ENCODE data around the gene LCT.
"Not testable (repeated sequence)": the region's sequence is repeated elsewhere in the genome, so short reads cannot be mapped to it uniquely, and the experiment has no call there.

LCT gene

DNA sequence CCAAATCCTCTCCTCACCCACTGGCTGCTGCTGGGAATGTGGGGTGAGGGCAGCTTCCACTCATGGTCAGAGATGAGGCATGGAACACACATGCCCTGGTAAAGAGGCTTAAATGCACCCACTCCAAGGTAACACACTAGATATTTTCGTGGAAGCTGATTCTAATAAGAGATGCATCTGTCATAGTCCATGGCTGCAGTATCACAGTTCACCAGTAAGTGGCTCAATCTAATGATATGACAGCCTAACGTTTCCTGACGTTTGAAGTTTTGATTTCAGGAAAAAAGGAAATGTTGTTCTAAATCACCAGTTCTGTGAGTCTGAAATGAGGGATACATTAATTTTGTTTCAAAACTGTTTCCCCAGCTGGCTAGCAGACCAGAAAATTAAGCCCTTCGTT lies 38.2 kb downstream of the LCT start:
- no peak overlapping the region for H3K4me3 ChIP-seq (ENCODE audit: low read length in 2 of 2)
- no peak overlapping the region for H3K27ac ChIP-seq (ENCODE audit: low read depth in 2 of 2, low read length in 2 of 2)
- no peaks in the 10 kb centered on the region for H3K36me3 ChIP-seq (ENCODE audit: control insufficient read depth in 2 of 2, insufficient read depth in 2 of 2, low read length in 2 of 2)
- no peaks in the 10 kb centered on the region for H3K4me1 ChIP-seq (ENCODE audit: control insufficient read depth in 2 of 2, insufficient read depth in 2 of 2, low read length in 2 of 2)
- no peak overlapping the region for H3K9ac ChIP-seq (ENCODE audit: low read depth in 1 of 2, low read length in 2 of 2)
- no peaks in the 10 kb centered on the region for H3K27me3 ChIP-seq (ENCODE audit: control insufficient read depth in 2 of 2, insufficient read depth in 2 of 2, low read length in 2 of 2)
- peaks cover 0 to 3% of the 10 kb centered on the region in 2 donors for H3K9me3 ChIP-seq (ENCODE audit: control insufficient read depth in 2 of 2, low read length in 2 of 2)

DNA sequence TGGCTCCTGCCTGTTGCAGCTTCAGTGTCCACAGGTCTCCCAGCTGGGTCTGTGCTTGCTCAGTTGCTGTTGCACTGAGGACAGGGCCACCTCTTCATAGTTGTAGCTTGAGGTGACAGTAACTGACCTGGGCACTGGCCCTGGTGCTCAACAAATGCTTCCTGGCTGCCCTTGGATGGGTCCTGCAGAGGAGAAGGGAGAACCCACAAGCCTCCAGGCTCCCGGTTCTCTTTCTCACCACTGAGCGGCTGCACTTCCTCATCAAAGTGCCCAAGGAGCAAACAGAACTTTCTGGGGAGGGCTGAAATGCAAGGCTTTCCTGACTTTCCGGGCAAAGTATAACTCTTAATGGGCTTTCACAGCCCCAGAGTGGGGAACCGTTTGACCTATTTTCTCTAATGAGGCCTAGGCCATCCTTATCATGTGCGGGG lies 38.7 kb downstream of the LCT start:
- no peak overlapping the region for H3K4me3 ChIP-seq (ENCODE audit: low read length in 2 of 2)
- no peak overlapping the region for H3K27ac ChIP-seq (ENCODE audit: low read depth in 2 of 2, low read length in 2 of 2)
- no peaks in the 10 kb centered on the region for H3K4me1 ChIP-seq (ENCODE audit: control insufficient read depth in 2 of 2, insufficient read depth in 2 of 2, low read length in 2 of 2)
- H3K27me3 ChIP-seq (ENCODE audit: control insufficient read depth in 2 of 2, insufficient read depth in 2 of 2, low read length in 2 of 2): no peaks in the 10 kb centered on the region
- peaks cover 0 to 3% of the 10 kb centered on the region in 2 donors for H3K9me3 ChIP-seq (ENCODE audit: control insufficient read depth in 2 of 2, low read length in 2 of 2)
- H3K9ac ChIP-seq (ENCODE audit: low read depth in 1 of 2, low read length in 2 of 2): no peak overlapping the region
- H3K36me3 ChIP-seq (ENCODE audit: control insufficient read depth in 2 of 2, insufficient read depth in 2 of 2, low read length in 2 of 2): no peaks in the 10 kb centered on the region

DNA sequence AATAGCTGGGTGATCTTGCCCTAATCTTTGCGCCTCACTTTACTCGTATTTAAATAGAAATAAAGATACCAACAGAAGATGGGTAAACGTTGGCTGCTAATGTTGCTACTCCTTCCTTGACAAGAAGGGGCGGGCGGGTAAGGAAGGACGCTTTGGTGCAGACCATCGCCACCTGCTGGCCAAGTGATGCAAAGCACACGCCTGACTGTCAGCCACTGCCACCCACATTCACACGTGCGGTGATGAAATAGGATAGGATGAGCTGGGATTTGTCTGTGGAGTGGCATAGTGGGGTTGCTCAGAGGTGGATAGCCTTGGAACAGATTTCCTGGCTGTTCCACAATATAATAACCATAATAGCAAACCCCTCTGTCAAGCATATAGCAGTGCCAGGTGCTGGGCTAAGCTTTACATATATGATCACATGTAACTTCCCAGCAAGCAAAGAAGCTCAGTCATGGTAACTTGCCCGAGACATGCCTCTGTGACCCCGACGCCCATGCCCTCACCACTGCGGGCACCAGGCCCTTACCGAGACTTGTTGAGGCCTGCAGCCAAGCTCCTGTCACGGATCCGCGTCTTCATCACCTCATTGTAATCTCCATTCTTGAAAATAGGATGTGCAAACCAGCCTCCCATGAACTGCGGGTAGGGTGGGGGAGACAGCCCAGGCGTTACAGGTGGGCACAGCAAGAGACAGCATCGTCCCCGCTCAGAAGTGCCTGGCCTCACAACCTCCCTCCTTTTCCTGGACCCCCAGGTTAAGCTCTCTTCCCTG lies 39.3 kb downstream of the LCT start:
- no peaks in the 10 kb centered on the region for H3K36me3 ChIP-seq (ENCODE audit: control insufficient read depth in 2 of 2, insufficient read depth in 2 of 2, low read length in 2 of 2)
- no peaks in the 10 kb centered on the region for H3K4me1 ChIP-seq (ENCODE audit: control insufficient read depth in 2 of 2, insufficient read depth in 2 of 2, low read length in 2 of 2)
- H3K4me3 ChIP-seq (ENCODE audit: low read length in 2 of 2): no peak overlapping the region
- H3K27me3 ChIP-seq (ENCODE audit: control insufficient read depth in 2 of 2, insufficient read depth in 2 of 2, low read length in 2 of 2): no peaks in the 10 kb centered on the region
- no peak overlapping the region for H3K9ac ChIP-seq (ENCODE audit: low read depth in 1 of 2, low read length in 2 of 2)
- peaks cover 0 to 3% of the 10 kb centered on the region in 2 donors for H3K9me3 ChIP-seq (ENCODE audit: control insufficient read depth in 2 of 2, low read length in 2 of 2)
- H3K27ac ChIP-seq (ENCODE audit: low read depth in 2 of 2, low read length in 2 of 2): no peak overlapping the region

DNA sequence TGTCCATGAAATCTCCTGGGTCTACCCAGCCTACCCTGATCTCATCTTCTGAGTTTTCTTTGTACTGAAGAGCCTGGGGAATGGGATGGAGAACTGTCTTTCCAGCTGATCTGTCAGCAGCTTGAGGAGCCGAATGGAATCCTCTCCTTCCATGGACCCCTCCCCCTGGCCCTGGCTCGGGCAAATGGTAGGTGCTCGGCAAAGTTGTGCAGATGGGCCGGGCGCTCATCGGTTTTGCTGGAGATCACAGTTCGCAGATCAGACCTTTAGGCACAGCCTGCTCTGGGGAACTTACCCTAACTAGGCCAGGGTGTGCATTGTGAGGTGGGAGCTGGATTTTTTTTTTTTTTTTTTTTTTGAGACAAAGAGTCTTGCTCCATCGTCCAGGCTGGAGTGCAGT lies 40.4 kb downstream of the LCT start:
- H3K9ac ChIP-seq (ENCODE audit: low read depth in 1 of 2, low read length in 2 of 2): no peak overlapping the region
- H3K27ac ChIP-seq (ENCODE audit: low read depth in 2 of 2, low read length in 2 of 2): no peak overlapping the region
- no peaks in the 10 kb centered on the region for H3K36me3 ChIP-seq (ENCODE audit: control insufficient read depth in 2 of 2, insufficient read depth in 2 of 2, low read length in 2 of 2)
- H3K4me3 ChIP-seq (ENCODE audit: low read length in 2 of 2): no peak overlapping the region
- no peaks in the 10 kb centered on the region for H3K4me1 ChIP-seq (ENCODE audit: control insufficient read depth in 2 of 2, insufficient read depth in 2 of 2, low read length in 2 of 2)
- H3K9me3 ChIP-seq (ENCODE audit: control insufficient read depth in 2 of 2, low read length in 2 of 2): peaks cover 0 to 3% of the 10 kb centered on the region in 2 donors
- H3K27me3 ChIP-seq (ENCODE audit: control insufficient read depth in 2 of 2, insufficient read depth in 2 of 2, low read length in 2 of 2): no peaks in the 10 kb centered on the region

DNA sequence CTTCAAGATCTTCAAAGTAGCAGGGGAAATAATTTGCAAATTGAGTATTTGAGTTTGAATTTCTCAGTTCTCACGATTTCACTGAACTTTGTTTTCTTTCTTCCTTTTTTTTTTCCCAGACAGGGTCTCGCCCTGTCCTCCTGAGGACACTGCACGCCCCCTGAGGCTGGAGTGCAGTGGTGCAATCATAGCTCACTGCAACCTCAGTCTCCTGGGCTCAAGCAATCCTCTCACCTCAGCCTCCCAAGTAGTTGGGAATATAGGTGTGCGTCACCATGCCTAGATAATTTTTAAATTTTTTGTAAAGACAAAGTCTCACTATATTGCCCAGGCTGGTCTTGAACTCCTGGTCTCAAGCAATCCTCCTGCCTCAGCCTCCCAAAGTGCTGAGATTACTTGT lies 41.3 kb downstream of the LCT start:
- H3K9ac ChIP-seq (ENCODE audit: low read depth in 1 of 2, low read length in 2 of 2); H3K4me1 ChIP-seq (ENCODE audit: control insufficient read depth in 2 of 2, insufficient read depth in 2 of 2, low read length in 2 of 2): not testable (repeated sequence)

DNA sequence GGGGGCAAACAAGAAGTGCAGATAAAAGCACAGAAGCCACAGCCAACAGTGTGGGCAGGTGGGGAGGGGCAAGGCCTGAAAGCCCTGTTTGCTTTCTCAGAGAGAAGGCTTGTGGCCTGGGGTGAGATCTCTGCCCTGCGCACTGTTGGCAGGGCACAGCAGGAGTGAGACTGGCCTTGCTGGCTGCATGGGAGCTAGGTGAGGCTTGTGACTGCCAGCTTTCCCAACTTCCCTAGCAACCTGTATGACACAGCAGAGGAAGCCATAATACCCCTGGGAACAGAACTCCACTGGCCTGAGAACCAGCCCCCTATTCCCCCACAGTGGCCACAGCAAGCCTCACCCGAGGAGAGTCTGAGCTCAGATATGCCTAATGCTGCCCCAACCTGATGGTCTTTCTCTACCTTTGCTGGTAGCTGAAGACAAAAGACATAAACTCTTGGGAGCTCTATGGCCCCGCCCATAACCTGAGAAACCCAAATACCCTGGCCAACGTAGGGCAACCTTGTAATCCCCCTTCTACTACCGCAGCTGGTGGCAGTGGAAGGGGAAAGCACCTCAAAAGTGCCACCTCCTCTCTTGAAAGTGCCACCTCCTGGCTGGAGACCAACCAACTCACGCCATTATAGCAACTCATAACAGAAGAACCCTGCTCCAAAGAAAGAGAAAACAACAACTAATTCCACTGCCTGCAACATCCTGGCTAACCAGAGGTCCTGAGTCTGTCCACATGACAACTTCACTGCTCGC lies 44.4 kb downstream of the LCT start:
- no peak overlapping the region for H3K9ac ChIP-seq (ENCODE audit: low read depth in 1 of 2, low read length in 2 of 2)
- peaks cover 0 to 7% of the 10 kb centered on the region in 2 donors for H3K36me3 ChIP-seq (ENCODE audit: control insufficient read depth in 2 of 2, insufficient read depth in 2 of 2, low read length in 2 of 2)
- H3K27me3 ChIP-seq (ENCODE audit: control insufficient read depth in 2 of 2, insufficient read depth in 2 of 2, low read length in 2 of 2): no peaks in the 10 kb centered on the region
- H3K4me3 ChIP-seq (ENCODE audit: low read length in 2 of 2): no peak overlapping the region
- H3K27ac ChIP-seq (ENCODE audit: low read depth in 2 of 2, low read length in 2 of 2): no peak overlapping the region
- H3K4me1 ChIP-seq (ENCODE audit: control insufficient read depth in 2 of 2, insufficient read depth in 2 of 2, low read length in 2 of 2): no peaks in the 10 kb centered on the region
- no peaks in the 10 kb centered on the region for H3K9me3 ChIP-seq (ENCODE audit: control insufficient read depth in 2 of 2, low read length in 2 of 2)

More for the DNA sequence above, 41.3 kb downstream of the LCT start:
- H3K27ac ChIP-seq (ENCODE audit: low read depth in 2 of 2, low read length in 2 of 2); H3K27me3 ChIP-seq (ENCODE audit: control insufficient read depth in 2 of 2, insufficient read depth in 2 of 2, low read length in 2 of 2); H3K4me3 ChIP-seq (ENCODE audit: low read length in 2 of 2); H3K9me3 ChIP-seq (ENCODE audit: control insufficient read depth in 2 of 2, low read length in 2 of 2); H3K36me3 ChIP-seq (ENCODE audit: control insufficient read depth in 2 of 2, insufficient read depth in 2 of 2, low read length in 2 of 2): not testable (repeated sequence)

DNA sequence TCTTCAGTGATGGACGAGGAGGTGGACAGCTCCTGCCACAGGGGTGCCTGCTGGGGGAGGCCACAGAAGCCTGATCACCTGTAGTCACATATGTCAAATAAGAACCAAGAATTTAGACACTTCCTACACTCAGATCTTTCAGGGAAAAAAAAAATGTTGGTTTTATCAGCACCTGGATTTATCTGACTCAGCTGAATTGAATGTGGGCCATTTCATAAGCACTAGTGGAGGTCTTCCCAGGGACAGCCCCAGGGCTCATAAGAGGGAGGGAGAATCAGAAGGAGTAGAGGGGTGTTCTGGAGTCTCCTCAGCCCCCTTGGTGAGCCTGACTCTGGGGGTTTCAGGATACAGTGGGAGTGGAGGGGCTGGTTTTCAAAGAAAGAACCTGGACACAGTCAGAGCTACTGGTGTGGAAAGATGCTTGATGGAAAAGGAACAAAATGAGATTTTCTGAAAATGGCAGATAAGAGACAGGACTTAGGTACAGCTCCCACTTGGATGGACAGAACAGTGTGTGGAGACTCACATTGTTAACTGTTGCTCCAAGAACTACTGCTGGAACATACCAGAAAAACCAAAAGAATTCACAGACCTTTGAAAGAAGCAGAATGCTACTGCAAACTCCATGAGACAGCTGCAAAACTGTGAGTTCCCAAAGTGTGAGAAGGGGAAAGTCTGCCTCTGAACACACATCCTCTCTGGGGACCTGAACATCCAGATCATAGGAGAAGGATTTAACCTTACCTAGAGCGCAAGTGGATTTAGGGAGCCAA lies 45.4 kb downstream of the LCT start:
- no peak overlapping the region for H3K9ac ChIP-seq (ENCODE audit: low read depth in 1 of 2, low read length in 2 of 2)
- no peak overlapping the region for H3K27ac ChIP-seq (ENCODE audit: low read depth in 2 of 2, low read length in 2 of 2)
- peaks cover 0 to 10% of the 10 kb centered on the region in 2 donors for H3K36me3 ChIP-seq (ENCODE audit: control insufficient read depth in 2 of 2, insufficient read depth in 2 of 2, low read length in 2 of 2)
- no peaks in the 10 kb centered on the region for H3K9me3 ChIP-seq (ENCODE audit: control insufficient read depth in 2 of 2, low read length in 2 of 2)
- H3K27me3 ChIP-seq (ENCODE audit: control insufficient read depth in 2 of 2, insufficient read depth in 2 of 2, low read length in 2 of 2): no peaks in the 10 kb centered on the region
- no peak overlapping the region for H3K4me3 ChIP-seq (ENCODE audit: low read length in 2 of 2)
- no peaks in the 10 kb centered on the region for H3K4me1 ChIP-seq (ENCODE audit: control insufficient read depth in 2 of 2, insufficient read depth in 2 of 2, low read length in 2 of 2)

DNA sequence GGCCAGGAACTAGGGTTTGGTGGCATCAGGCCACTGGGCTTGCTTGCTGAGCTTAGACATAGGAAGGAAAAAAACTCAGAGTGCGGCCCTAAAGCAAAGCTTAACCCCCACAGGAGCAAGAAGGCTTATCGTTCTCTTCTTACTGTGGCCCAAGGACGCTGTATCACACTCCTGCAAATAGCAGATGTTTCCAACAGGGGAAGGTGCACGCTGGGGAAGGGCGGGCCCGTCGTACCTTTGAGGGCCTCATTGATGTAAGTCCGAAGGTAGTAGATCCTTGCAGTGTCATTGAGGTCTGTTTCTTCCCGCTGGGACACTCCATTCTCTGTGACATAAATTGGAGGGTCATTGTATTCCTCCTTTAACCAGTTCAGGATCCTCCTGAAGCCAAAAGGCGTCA lies 46.6 kb downstream of the LCT start:
- peaks cover 4 to 10% of the 10 kb centered on the region in 2 donors for H3K36me3 ChIP-seq (ENCODE audit: control insufficient read depth in 2 of 2, insufficient read depth in 2 of 2, low read length in 2 of 2)
- H3K27me3 ChIP-seq (ENCODE audit: control insufficient read depth in 2 of 2, insufficient read depth in 2 of 2, low read length in 2 of 2): no peaks in the 10 kb centered on the region
- H3K27ac ChIP-seq (ENCODE audit: low read depth in 2 of 2, low read length in 2 of 2): no peak overlapping the region
- no peak overlapping the region for H3K9ac ChIP-seq (ENCODE audit: low read depth in 1 of 2, low read length in 2 of 2)
- H3K9me3 ChIP-seq (ENCODE audit: control insufficient read depth in 2 of 2, low read length in 2 of 2): no peaks in the 10 kb centered on the region
- no peak overlapping the region for H3K4me3 ChIP-seq (ENCODE audit: low read length in 2 of 2)
- H3K4me1 ChIP-seq (ENCODE audit: control insufficient read depth in 2 of 2, insufficient read depth in 2 of 2, low read length in 2 of 2): no peaks in the 10 kb centered on the region

DNA sequence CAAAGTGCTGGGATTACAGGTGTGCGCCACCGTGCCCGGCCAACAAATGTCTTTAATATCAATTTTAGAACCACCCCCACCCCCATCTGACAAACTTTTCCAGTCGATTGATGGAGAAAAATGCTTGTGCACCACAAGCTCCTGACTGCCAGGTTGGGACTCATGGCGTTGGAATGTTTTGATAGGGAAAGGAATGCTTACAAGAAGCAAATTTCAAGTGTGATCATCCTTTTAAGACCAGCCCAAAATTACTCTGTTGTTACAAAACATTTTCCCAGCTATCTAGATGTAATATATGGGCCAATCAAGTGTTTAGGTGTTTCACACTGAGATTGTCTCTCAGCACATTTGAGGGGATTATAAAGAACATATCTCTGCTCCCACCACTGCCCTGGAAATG lies 50.2 kb downstream of the LCT start:
- no peak overlapping the region for H3K9ac ChIP-seq (ENCODE audit: low read depth in 1 of 2, low read length in 2 of 2)
- no peaks in the 10 kb centered on the region for H3K27me3 ChIP-seq (ENCODE audit: control insufficient read depth in 2 of 2, insufficient read depth in 2 of 2, low read length in 2 of 2)
- no peak overlapping the region for H3K4me3 ChIP-seq (ENCODE audit: low read length in 2 of 2)
- no peaks in the 10 kb centered on the region for H3K4me1 ChIP-seq (ENCODE audit: control insufficient read depth in 2 of 2, insufficient read depth in 2 of 2, low read length in 2 of 2)
- H3K36me3 ChIP-seq (ENCODE audit: control insufficient read depth in 2 of 2, insufficient read depth in 2 of 2, low read length in 2 of 2): peaks cover 34 to 38% of the 10 kb centered on the region in 2 donors
- H3K27ac ChIP-seq (ENCODE audit: low read depth in 2 of 2, low read length in 2 of 2): no peak overlapping the region
- H3K9me3 ChIP-seq (ENCODE audit: control insufficient read depth in 2 of 2, low read length in 2 of 2): no peaks in the 10 kb centered on the region

DNA sequence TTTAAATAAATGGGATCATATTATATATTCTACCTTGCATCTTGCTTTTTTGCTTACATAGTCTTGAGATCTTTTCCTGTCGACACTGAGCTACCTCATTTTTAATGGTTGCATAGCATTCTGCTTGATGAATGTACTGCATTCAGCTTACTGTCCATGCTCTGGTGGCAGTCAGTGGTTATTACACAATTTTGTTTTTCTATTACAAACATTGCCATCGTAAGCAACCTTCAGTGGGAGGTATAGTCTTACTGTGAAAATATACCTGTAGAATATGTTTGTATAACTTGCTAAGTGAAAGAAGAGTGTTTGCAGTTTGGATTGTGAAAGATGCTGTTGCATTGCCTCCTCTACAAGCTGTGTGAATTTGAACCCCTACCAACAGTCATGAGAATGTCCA lies 52.0 kb downstream of the LCT start:
- Histone ChIP-seq H3K9me3 (ENCODE audit: control insufficient read depth in 2 of 2, low read length in 2 of 2) (no peaks in the 10 kb centered on the region), H3K4me1 (ENCODE audit: control insufficient read depth in 2 of 2, insufficient read depth in 2 of 2, low read length in 2 of 2) (no peaks in the 10 kb centered on the region)

More for the DNA sequence above, 52.0 kb downstream of the LCT start:
- no peak overlapping the region for H3K9ac ChIP-seq (ENCODE audit: low read depth in 1 of 2, low read length in 2 of 2)
- no peak overlapping the region for H3K4me3 ChIP-seq (ENCODE audit: low read length in 2 of 2)
- H3K36me3 ChIP-seq (ENCODE audit: control insufficient read depth in 2 of 2, insufficient read depth in 2 of 2, low read length in 2 of 2): peaks cover 51 to 55% of the 10 kb centered on the region in 2 donors
- H3K27me3 ChIP-seq (ENCODE audit: control insufficient read depth in 2 of 2, insufficient read depth in 2 of 2, low read length in 2 of 2): no peaks in the 10 kb centered on the region
- H3K27ac ChIP-seq (ENCODE audit: low read depth in 2 of 2, low read length in 2 of 2): no peak overlapping the region
